Measurements from ENCODE around the gene CRYZ.

The CRYZ gene

GRCh38 chr1:74737333-74737732 is 4.5 kb upstream of the CRYZ start:
- no peak for TF ChIP-seq ZNF274 (IDR thresholded peaks at IDR 0.05; ENCODE audit: low read depth, low read length)

GRCh38 chr1:74733604-74734484 is 994 bp upstream of the CRYZ start:
- H3K4me3 ChIP-seq (ENCODE audit: low read length): peak overlapping the region; percentile 91
- no peak for TF ChIP-seq ZNF274 (IDR thresholded peaks at IDR 0.05; ENCODE audit: low read depth, low read length)

More at GRCh38 chr1:74737333-74737732, 4.5 kb upstream of the CRYZ start:
- H3K4me3 ChIP-seq (ENCODE audit: low read length): no peak overlapping the region

DNA sequence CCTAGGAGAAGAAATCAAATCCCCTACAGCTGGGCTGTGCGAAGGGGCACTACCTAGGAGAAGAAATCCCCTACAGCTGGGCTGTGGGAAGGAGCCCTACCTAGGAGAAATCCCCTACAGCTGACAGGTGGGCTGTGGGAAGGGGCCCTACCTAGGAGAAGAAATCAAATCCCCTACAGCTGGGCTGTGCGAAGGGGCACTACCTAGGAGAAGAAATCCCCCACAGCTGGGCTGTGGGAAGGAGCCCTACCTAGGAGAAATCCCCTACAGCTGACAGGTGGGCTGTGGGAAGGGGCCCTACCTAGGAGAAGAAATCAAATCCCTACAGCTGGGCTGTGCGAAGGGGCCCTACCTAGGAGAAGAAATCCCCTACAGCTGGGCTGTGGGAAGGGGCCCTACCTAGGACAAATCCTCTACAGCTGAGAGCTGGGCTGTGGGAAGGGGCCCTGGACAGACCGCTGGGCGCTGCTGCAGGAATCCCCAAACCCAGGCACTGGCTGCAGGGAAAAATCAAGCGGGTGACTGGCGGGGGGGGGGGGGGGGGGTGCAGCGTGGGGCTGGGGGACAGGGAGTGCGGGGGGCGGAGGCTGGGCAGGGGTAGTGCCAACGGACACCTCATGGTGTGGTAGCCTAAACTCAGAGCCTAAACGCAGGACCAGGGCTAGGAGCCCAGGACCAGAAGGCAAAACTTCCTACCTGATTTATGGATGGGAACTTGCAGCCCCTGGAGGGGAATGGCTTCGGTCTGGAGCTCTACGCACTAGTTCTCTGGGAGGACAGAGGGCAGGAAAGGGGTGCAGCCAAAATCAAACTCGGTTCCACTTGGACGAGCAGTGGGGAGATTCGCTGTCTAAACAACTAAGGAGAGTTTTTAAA is 541 bp downstream of the CRYZ start:
- peak overlapping the region; percentile 91 for H3K4me3 ChIP-seq (ENCODE audit: low read length)

DNA sequence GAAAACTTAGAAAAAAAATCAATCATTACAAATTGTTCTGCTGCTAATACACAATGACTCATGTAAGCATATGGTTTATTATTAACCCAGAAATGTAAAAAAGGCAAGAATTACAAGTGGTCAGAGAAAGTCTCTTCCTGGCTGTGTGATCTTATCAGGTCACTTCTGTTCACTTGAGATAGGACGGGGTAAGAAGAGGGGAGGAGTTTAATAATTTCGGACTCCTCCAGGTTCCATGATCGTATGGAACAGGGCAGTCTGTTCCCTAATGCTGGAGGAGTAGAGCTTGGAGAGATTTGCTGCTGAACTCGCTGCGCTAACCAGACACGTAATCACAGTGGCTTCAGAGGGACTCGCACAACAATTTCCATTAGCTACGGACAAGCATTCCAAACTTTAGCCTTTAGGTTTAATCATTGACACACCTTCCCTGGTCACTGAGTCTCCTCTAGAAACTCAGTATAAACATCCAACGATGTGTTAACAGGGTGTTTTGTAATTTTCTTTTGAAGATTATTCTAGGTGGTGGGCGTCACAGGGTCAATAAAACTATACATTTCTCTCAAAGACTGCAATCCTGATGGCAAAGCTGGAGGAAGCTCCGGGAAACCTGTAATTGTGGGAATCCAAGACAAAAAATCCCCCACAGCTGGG is 1.3 kb downstream of the CRYZ start:
- H3K4me3 ChIP-seq (ENCODE audit: low read length): peak overlapping the region; percentile 91
- no peak for TF ChIP-seq ZNF274 (IDR thresholded peaks at IDR 0.05; ENCODE audit: low read depth, low read length)

- 0 out of 2 replicates have a peak overlapping the region, but pooled peaks have one; percentile 6 for H3K4me3 ChIP-seq (ENCODE audit: low read length)
- no peak for TF ChIP-seq ZNF274 (IDR thresholded peaks at IDR 0.05; ENCODE audit: low read depth, low read length)
Measured at GRCh38 chr1:74729741-74730478, 2.9 kb downstream of the CRYZ start.

DNA sequence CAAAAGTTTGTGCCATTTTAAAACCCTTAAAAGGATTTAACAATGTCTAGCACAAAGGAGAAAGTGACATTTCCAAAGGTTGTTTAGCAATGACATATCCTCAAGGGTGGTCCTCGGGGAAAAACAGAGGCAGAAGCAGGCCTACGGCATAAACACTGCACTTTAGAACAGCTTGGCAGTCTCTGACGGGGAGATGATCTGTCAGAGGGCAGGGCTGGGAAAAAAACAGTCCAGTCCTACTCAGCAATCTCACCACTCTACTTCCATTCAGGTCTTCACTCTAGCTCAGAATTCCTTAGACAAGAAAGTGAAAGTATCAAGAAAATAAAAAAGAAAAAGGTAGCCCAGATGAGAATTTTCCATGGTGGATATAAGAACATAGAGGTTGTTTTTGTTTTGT is 4.1 kb downstream of the CRYZ start:
- no peak overlapping the region for H3K4me3 ChIP-seq (ENCODE audit: low read length)
- no peak for TF ChIP-seq ZNF274 (IDR thresholded peaks at IDR 0.05; ENCODE audit: low read depth, low read length)

DNA sequence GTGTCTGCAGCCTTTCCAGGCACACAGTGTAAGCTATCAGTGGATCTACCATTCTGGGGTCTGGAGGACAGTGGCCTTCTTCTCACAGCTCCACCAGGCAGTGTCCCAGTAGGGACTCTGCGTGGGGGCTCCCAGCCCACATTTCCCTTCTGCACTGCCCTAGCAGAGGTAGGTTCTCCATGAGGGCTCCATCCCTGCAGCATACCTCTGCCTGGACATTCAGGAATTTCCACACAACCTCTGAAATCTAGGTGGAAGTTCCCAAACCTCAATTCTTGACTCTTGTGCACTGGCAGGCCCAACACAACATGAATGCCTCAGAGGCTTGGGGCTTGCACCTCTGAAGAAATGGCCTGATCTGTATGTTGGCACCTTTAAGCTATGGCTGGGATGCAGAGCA is 6.8 kb downstream of the CRYZ start:
- TF ChIP-seq ZNF274 (IDR thresholded peaks at IDR 0.05; ENCODE audit: low read depth, low read length): no peak
- H3K4me3 ChIP-seq (ENCODE audit: low read length): no peak overlapping the region

DNA sequence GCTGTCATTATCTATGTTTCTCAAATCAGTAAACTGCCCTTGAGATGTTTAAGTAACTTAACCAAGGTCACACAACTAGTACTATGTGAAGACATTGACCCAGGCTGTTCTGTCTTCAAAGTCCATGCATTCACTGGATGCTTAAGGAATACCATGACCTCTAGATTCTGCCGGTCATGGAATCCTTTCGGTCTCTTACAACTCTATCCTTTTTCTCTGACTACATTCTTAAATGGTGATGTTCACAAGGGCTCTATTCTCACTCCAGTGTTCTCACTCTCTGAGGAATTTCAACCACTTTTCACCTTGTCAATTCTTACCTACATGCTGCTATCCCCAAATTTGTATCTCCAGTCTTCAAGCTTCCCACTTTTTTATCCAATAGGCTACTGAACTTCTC is 15.2 kb downstream of the CRYZ start:
- TF ChIP-seq ZNF274 (IDR thresholded peaks at IDR 0.05; ENCODE audit: low read depth, low read length): no peak
- H3K4me3 ChIP-seq (ENCODE audit: low read length): no peak overlapping the region

DNA sequence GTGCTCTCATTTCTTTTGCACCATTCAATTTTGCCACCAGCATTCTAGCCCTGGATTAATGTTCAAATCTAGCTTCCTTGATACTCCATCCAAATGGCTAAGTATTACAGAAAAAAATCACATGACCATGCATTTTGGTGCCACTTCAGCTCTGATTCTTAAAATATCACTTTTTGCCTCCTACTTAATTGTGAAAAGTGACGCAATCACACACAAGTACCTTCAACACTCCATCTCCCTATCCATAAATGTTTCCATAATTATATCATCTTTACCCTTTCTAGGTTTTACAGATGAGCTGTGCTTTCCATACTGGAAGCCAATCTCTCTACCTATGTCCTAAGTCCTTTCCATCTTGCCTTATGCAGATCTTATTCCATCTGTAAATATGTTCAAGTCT is 16.0 kb downstream of the CRYZ start:
- no peak overlapping the region for H3K4me3 ChIP-seq (ENCODE audit: low read length)
- TF ChIP-seq ZNF274 (IDR thresholded peaks at IDR 0.05; ENCODE audit: low read depth, low read length): no peak

- no peak overlapping the region for H3K4me3 ChIP-seq (ENCODE audit: low read length)
Measured at GRCh38 chr1:74715806-74716205, 17.0 kb downstream of the CRYZ start.

DNA sequence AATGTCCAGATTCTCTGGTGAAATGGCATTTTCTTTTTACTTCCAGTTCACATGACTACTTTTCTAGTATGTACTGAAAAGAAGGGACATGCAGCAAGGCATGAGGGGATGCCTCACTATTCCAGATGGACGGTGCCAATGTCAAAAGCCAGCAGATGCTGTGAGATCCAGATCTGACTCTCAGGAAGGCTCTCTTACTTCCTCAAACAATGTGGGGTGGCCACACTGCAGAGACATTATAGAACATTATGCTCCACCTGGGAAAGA is 17.7 kb downstream of the CRYZ start:
- H3K4me3 ChIP-seq (ENCODE audit: low read length): no peak overlapping the region
- no peak for TF ChIP-seq ZNF274 (IDR thresholded peaks at IDR 0.05; ENCODE audit: low read depth, low read length)

More at GRCh38 chr1:74715806-74716205, 17.0 kb downstream of the CRYZ start:
- TF ChIP-seq ZNF274 (IDR thresholded peaks at IDR 0.05; ENCODE audit: low read depth, low read length): no peak

GRCh38 chr1:74714429-74715235 is 18.2 kb downstream of the CRYZ start:
- H3K4me3 ChIP-seq (ENCODE audit: low read length): no peak overlapping the region
- TF ChIP-seq ZNF274 (IDR thresholded peaks at IDR 0.05; ENCODE audit: low read depth, low read length): no peak

GRCh38 chr1:74713849-74714248 is 19.0 kb downstream of the CRYZ start:
- no peak for TF ChIP-seq ZNF274 (IDR thresholded peaks at IDR 0.05; ENCODE audit: low read depth, low read length)

More at GRCh38 chr1:74713849-74714248, 19.0 kb downstream of the CRYZ start:
- no peak overlapping the region for H3K4me3 ChIP-seq (ENCODE audit: low read length)
